ENCODE data around the gene MSH2.

- no peak for TF ChIP-seq CTCF (IDR thresholded peaks at IDR 0.05; ENCODE audit: low read depth, low read length)
- TF ChIP-seq EZH2phosphoT487 (IDR thresholded peaks at IDR 0.05; ENCODE audit: low read depth), result no peak
Measured at GRCh38 chr2:47493317-47494035, 90.5 kb downstream of the MSH2 start.
